T follicular helper cell (primary cell): ENCODE results near the gene TIAM2.

ENCODE experiments used
- DNase-seq: peaks from one replicate; pipeline ENCODE4 v3.0.0-alpha.2; 2020; ENCODE audit warnings: low read depth

TIAM2 gene

DNA sequence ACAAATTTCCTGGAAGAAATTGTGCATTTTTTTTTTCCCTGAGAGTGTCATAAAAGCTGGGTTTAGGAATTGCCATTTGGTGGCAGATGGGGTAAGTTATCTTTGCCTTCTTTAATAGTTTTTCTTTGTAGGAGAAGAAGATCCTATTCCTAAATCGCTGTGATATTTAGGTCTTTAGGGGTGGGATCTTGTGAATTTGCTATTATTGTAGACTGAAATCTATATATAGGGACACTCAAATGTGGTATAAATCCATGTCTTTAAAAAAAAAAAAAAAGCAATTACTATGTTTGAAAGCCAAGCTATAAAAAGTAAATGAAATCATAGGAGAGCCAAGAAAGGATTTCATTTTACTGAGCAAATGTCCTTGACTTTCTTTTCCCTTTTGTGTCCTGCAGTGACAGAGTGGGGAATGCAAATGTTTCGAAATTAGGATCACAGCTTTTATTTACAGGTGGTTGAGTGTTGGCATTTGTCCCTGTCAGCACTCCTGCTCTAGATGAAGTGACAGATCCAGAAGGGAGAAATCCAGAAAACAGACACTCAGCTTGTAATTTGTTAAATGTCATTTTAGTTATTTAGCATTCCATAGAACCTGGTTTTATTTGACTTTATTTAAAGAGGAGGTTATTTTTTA is 29.4 kb downstream of the TIAM2 start:
- no peak for DNase-seq

DNA sequence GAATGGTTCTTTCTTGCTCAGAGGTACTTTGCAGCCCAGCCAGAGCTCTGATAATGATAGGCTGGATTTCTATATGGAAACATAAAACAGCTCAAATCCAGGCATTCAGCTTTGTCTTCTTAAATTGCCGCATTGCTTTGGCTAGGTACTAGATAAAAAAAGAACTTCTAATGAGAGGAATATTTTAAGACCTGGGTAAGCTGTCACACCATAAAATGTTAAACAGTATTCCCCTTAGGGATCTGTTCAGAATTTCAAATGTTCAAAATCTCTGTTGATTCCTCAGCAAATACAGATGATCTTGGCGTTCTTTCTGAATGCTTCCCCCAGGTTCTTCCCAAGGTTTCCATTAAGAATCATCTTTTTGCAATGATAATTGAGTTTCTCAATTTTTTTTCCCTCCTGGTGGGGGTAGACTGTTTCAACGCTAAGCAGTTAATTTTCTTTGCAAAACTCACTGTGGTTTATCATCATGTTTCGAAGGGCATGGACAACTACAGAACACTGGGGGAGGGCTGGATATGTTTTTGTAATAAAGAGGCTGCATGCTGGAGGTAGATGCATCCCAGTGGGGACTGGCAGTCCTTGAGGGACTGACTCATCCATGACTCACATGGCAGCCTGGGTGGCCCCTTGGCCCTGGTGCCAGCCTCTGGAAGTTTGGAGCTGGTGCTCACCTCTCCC is 31.0 kb downstream of the TIAM2 start:
- DNase-seq: no peak

DNA sequence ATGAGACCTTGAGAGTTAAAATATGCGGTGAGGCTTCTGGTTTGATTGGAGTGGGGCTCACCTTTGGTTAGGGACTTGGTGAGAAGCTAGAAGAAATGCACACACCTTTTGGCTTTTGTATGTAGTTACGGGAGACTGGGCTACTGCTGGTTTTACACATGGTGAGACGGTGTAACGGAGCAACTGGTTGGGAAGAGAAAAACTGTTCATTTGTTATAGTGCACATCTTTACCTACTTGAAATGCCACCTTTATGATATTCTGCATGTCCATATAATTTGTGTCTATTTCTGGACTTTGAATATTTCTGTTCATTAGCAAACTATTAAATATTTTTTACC is 31.6 kb downstream of the TIAM2 start:
- no peak for DNase-seq

DNA sequence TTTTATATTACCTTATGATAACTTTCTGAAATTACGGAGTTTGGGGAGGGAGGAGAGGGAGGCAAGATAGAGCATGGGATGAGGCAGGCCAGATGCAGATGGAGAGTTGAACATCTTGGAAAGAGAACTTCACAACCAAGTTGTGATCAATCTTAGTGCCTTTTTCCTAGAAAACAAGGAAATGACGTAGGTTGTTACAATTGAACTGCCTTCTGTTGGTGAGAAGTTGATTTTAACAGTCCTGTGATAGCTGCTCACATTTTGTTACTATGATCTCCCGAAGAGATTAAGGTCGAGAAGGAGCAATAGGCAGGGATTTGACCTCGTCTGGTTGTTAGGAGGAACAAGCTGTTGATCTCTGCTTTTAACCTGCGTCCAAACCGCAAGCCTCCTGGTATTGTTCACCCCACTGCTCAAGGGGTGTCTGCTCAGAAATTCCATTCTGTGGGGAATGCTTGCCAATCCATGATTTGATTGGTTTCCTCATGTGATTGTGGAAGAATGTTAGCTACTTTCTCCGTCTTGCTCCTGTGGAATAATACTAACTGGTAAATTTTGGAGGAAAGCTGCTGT is 35.1 kb downstream of the TIAM2 start:
- DNase-seq: no peak

DNA sequence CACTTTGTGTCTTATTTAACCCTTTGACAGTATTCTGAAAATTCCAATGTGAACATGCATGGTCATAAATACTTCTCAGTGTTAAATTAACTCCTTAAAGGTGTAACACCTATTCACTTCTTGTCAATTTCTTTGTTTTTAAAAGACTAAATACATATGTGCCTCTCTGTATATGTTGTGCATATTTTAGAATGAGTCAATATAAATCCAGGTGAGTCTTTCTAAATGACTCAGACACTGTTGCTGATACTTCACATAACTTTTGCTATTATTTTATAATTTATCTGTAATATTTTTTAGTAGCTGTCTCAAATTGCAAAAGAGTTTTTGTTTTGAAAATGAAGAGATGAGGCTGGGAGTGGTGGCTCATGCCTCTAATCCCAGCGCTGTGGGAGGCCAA is 36.0 kb downstream of the TIAM2 start:
- DNase-seq: no peak

DNA sequence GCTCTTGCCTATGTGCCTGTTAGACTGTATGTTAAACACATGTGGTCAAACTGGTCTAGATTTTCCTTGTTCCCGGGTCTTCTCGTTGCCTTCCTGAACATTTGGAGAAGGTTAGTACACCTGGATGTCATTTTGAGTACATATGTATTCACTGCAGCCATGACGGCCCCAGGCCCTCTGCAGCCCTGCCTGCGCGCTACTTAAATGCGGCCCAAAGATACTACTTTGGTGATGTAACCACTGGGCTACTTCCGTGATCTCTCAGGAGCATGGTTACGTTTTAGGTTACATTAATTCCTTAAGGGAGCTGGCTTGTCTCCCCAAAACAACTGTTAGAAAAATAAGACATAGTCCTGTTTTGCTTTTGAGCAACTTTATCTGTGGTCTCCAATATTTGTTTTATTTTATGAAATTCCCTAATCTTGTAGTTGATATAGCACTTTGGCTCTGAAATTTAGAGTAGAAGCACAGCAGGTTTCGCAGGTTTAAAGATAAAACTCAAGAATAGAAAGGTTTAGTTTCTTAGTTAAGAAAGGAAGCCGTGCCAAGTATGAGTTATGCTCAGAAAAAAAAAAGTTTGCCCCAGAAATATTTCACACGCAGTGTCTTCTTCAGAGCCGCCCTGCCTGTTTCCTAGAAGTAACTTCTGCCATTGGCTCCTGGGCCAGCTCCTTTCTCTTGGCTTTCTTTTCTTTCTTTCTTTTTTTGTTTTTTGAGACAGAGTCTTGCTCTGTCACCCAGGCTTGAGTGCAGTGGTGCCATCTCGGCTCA is 38.1 kb downstream of the TIAM2 start:
- DNase-seq: no peak

DNA sequence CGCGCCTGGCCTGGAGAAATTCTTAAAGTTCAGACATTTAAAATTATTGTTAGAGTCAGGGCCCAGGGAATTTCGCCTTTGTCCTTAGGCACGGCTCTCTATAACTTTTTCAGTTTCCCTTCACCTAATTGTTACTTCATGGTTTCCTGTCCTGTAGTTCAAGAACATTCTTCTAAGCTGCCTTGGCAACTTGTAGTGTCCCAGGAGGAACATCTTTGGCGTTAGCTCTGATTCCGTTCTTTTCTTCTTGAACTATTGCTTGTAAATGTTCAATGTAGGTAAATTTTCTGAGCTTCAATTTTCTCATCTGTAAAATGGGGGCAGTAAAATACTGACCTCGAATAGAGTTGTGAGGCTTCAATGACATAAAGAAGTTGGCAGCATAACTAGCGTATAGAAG is 41.8 kb downstream of the TIAM2 start:
- DNase-seq: no peak

DNA sequence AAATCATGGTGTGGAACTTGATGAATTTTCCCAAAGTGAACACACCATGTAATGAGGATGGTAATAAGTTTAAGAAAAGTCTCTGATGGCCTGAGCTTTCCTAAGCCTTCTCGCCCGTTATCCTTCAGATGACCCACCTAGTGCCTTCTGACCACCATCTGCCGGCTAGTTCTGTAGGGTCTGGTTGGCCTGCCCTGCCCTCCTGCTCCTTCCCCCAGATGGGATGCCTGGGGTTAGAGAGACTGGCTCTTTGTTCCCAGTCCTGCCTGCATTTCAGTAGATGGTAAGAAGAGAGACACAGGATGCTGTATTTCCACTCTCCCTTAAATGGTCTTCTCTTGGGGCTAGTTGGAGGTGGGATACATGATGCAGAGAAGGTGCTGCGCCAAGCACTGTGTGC is 43.0 kb downstream of the TIAM2 start:
- no peak for DNase-seq

DNA sequence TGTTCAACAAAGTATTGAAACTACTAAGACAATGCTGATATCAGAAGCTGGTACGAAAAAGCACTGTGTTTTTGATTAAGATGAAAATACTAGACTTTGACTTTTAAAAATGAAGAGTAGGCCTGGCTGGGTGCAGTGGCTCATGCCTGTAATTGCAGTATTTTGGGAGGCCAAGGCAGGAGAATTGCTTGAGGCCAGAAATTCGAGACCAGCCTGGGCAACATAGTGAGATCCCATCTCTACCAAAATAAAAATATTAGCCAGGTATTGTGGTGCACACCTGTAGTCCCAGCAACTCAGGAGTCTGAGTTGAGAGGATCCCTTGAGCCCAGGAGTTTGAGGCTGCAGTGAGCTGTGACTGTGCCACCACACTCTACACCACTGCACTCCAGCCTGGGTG is 43.4 kb downstream of the TIAM2 start:
- no peak for DNase-seq

DNA sequence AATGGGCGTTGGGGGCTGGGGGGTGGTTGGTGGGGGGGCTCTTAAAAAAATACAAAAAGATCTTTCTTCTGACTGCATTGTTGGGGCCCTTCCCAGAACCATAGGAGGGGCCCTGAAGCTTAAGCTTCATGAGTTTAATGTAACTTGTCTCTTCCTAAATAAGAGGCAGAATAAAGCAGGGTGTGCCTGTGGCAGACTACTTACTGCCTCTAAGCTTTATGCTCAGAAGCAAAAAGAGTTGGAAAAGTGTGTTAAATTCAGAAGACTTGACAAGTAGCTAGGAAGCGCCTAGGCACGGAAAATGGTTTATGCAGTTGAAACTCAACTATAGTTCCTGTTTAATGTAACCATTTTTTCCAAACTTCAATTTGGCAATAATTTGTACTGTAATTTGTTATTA is 44.5 kb downstream of the TIAM2 start:
- no peak for DNase-seq

DNA sequence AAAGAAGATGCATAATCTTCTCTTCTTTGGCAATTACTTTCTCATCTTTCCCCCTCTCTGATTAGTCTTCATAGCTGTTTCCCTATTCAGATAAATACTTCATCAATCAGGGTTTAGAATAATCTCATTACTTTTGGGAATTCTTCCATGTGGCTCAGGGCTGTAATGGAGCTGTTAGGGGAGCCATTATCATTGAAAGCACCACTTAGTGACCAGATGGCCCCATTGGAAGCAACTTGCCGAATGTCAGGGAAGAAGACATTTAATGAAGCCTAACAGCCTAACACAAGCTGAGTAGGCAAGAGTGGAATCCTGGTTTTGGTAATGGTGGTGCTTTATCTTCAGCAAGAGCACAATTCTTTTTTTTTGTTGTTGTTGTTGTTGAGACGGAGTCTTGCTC is 45.0 kb downstream of the TIAM2 start:
- no peak for DNase-seq

DNA sequence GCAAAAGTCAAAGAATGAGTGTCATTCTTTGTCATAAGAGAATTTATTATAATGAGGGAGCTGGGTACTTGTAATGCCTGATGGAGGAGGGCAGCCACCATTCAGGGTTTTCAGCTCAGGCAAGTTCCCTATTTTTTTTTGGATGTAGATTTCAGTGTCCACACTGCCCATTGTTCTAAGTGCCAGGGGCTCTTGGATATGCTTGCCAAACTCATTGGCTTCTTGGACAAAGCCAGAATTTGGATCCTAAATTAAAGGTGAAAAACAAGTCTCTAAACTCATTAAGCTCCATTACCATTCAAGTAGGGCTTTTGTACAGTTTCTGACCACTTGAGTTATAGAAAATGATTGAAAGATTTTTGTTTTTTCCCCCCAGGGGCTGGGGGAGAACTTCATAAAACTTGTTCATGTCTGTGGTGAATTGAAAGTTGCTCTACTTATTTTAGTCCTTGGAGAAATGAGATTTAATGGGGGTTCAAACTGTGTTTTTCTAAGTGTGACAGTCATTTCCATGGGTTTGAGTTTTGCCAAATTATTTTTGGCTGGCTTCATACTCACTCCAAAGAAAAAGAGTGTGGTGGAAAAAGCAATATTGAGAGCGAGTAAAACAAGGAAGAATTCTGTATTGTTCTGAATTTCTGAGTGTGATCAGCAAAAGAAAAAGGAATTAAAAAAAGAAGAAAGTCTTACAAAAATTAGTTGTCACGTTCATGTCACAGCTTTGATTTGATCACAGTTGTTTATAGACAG is 46.0 kb downstream of the TIAM2 start:
- DNase-seq: no peak

DNA sequence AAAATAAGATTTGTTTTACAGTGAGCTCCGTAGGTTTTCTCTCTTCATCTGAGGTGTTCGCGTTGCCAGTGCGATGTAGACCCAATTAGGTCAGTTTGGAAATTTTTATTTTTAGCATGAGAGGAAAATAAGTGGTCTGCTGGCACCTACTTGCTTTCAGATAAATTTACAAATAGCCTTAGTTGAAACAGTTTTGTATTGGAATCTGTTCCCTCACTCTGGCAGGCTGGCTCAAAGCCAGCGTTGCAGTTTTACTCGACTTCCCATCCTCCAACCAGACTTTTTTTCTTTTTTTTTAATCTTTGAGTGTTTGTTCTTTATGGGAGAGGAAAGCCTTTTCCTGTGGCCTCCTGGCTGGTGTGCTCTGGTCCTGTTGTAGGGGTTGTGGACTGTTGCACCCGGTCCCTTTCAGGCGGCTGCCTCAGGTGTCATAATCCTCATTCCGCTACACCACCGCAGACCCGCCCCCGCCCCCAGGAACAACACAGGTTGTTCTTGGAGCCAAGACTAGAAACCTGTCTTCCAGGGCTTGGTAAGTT is 46.7 kb downstream of the TIAM2 start:
- DNase-seq: no peak

DNA sequence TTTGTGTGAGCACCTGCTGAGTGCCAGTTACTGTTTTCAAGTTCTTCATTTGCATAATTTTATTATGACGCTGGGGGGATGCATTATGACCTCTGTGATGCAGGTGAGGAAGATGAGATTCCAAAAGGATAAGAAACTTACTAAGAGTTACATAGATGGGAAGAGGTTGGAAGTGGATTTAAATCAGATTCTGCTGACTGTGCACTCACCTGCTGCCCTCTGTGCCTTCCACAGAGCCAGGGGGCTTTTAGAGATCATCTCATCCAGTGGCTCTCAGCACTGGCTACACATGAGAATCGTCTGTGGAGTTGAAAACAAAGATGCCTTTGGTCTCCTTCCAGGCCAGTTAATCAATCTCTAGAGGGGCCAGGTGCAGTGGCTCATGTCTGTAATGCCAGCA is 47.9 kb downstream of the TIAM2 start:
- DNase-seq: no peak

DNA sequence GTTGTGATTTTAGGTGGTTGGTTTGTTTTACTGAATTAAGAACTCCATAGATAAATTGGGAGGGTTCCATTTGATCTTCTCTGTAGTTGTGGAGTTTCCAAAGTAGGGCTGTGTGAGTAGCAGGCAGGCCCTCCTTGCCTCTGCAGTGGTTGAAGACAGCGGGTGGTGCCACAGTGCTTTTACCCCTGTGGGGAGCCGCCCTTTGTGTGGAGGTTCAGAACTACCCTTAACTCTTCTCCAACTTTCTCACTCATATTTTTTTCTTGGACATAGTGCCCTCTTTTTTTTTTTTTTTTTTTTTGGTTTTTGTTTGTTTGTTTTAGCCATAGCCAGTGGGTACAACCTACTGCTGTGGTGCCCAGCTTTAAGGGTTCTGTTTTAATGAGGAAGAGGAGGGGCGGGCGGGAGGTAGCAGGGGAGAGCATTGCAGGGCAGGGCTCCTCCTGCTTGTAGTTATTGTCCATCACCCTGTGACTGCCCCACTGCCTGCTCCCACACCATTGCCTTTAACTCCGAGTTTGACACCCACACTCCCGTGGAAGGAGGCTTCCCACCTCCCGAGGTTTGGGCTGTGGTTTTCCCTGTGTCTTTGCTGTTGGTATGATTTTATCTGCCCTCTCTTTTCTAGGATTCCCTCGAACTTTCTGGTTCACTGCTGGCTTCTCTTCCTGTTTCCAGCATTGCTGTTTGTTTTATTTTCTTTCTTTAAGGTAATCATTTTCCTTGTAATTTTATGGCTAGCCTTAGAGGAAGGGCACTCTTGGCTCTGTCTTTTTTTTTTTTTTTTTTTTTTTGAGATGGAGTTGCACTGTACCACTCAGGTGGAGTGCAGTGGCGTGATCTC is 50.7 kb downstream of the TIAM2 start:
- no peak for DNase-seq

DNA sequence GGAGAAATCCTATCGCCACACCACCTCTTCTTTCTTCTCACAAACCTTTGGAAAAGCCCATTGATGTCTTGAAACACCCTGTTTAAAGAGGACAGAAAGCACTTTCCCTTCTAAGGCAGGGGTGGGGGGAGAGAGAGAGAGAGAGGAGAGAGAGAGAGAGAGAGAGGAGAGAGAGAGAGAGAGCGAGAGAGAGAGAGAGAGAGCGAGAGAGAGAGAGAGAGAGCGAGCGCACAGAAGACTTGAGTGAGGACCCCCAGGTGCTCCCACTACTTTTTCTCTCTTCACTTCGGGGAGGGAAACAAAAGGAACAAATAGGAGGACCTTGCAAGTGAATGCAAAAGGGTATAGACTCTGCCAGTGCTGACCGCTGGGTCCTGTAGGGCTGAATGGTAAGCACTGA is 52.4 kb downstream of the TIAM2 start:
- DNase-seq: no peak

DNA sequence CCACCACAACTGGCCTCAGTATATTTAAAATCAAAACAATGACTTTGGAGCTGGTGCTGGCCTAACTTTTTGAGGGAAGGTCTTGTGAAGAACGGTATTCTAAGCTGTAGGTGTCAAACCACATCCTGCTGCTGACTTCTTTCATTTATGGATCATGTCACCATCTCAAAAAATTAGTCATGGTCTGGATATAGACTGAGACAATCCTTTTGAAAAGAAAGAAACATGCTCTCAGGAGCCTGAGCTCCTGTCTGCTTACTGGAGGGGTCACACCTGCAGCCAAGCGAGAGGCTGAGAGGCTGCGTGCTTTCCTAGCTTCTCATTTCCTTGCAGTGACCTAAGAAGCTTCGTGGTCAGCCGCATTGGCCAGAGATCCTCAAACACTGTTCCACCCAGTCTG is 55.2 kb downstream of the TIAM2 start:
- no peak for DNase-seq

DNA sequence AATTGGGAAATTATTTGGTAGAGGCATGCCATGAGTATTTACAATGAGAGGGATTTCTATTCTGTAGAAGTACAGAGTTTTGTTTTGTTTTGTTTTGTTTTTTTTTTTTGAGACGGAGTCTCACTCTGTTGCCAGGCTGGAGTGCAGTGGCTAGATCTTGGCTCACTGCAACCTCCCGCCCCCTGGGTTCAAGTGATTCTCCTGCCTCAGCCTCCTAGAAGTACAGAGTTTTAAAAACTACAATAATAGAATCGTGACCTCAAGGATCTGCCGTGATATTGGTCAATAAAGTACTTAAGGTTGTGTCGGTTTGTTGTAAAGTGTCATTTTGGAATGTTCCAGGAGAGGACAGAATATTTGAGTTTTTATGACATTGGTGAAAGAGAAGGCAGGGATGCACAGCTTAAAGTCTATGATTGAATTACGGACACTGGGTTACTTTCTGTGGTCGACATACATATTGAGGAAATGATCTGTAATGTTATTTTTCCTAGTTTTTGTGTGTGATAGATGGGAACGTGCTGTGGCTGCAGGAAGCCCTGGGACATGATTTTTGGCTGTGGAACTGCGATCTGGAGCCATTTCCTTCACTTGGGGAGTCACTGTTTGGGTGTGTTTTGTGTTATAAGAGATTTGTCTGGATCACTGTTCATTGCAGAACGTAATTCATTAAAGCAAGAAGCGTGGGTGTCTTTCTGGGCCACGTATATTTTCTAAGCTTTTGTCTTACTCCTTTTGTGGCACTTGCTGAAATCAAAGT is 59.6 kb downstream of the TIAM2 start:
- DNase-seq: no peak

DNA sequence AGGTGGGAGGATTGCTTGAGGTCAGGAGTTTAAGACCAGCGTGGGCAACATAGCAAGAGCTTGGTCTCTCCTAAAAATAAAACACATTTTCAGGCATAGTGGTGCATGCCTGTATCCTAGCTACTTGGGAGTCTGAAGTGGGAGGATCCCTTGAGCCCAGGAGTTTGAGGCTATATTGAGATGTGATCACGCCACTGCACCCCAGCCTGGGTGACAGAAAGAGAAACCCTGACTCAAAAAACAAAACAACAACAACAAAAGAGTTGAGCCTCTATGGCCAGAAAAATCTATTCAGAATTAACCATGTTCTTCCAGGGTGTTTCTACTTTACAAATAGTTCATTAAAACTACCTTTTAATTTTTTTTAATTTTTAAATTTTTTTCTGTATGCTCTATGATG is 60.6 kb downstream of the TIAM2 start:
- no peak for DNase-seq

DNA sequence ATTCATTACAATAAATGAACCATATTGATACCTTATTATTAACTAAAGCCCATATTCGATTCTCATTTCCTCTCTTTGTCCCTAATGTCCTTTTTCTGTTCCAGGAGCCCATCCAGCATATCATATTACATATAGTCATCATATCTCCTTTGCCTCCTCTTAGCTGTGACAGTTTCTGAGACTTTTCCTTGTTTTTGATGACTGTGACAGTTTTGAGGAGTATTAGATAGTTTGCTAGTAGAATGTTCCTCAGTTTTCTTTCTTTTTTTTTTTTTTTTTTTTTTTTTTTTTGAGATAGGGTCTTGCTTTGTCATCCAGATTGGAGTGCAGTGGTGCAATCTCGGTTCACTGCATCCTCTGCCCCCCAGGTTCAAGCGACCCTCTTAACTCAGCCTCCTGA is 61.6 kb downstream of the TIAM2 start:
- no peak for DNase-seq
